Stromal cell of bone marrow (primary cell): Measurements from ENCODE around the gene ZNF44.
A peak's percentile ranks its signal among the peaks of the same experiment; 100 is the strongest.
"Not testable (repeated sequence)": the region's sequence is repeated elsewhere in the genome, so short reads cannot be mapped to it uniquely, and the experiment has no call there.

Experiments used
- DNase-seq: peaks from one replicate; pipeline ENCODE4 v3.0.0-alpha.2; 2012; ENCODE audit warnings: low read depth

The ZNF44 gene

DNA sequence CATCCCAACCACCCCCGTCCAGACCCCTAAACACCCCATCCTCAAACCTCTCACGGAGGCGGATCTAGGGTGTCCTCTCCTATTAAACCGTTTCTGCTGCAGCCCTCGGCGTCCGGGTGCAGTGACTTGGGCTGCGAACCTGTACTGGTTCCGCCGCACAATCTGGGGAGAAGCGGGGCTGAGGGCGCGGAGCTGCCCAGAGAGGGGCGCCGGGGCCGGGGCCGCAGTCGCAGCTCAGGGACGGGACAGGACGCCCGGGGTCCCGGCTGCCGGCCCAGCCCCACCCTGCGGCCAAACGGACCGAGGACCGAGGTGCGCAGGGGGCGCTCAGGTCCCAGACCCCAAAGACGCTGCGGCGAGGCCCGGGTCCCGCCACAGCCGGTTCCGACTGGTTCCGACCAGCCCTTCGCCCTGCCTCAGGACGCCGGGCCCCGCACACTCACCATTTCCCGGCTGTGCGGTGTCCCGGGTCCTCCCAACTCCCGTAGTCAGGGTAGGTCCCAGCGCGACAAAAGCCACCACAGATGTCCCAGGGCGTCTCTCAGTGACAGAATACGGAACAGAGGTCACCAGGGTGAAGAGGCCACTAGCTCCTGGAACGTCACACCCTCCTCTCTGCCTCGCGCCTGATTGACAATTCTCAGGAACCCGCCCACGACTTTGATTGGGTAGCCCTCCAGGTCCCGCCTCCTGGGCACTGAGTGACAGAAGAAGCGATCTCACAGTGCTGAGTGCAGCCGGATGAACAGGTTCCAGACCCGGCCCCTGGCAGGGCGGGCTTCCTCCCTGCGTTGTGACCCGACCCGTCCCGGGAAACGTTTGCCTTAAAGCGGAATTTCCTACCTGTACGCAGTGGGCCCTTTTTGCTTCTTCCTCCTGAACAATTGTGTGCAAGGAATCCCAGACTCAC is at the start of gene ZNF44:
ZNF44 (minus strand) TSS at position 635 of the 910 bp plus-strand sequence; CDS start at position 446, 189 bp downstream.
- peak; percentile 93 for DNase-seq

DNA sequence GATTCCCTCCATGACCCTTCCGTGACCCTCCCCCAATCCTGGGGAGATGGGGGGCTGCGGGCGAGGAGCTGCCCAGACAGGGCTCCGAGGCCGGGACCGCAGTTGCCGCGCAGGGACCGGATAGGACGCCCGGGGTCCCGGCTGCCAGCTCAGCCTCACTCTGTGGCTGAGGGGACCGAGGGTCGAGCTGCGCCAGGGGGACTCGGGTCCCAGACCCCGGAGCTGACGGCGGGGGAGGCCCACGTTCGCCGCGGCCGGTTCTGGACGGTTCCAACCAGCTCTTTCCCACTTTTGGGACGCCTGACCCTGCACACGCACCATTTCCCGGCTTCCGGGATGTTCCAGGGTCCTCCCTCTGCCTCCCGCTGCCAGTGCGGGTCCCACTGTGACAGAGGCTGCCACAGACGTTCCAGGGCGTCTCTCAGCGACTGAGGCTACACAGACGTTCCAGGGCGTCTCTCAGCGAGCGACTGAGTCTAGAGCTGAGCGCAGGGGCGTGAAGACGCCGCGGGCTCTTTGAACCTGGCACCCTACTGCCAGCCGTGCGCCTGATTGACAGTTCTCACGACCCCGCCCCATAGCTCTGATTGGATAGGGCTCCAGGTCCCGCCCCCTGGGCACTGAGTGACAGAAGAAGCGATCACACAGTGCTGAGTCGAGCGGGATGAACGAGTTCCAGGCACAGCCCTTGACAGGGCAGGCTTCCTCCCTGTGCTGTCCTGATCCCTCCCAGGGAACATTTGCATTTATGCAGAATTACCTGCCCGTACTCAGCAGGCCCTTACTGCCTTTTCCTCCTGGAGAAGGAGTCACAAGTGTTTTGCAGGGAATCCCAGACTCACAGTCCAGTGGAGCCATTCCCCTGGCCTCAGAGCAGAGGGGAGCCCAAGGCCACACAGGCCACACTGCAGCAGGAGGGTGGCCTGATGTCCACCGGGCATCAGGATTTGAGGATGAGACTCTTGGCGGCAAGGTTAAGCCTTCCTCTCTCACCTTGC is 38.8 kb upstream of the ZNF44 start, which contains the start of gene ZNF563:
ZNF563 (minus strand) TSS at position 472 of the 998 bp plus-strand sequence; CDS start at position 321, 151 bp downstream.
- DNase-seq: peak; percentile 89

DNA sequence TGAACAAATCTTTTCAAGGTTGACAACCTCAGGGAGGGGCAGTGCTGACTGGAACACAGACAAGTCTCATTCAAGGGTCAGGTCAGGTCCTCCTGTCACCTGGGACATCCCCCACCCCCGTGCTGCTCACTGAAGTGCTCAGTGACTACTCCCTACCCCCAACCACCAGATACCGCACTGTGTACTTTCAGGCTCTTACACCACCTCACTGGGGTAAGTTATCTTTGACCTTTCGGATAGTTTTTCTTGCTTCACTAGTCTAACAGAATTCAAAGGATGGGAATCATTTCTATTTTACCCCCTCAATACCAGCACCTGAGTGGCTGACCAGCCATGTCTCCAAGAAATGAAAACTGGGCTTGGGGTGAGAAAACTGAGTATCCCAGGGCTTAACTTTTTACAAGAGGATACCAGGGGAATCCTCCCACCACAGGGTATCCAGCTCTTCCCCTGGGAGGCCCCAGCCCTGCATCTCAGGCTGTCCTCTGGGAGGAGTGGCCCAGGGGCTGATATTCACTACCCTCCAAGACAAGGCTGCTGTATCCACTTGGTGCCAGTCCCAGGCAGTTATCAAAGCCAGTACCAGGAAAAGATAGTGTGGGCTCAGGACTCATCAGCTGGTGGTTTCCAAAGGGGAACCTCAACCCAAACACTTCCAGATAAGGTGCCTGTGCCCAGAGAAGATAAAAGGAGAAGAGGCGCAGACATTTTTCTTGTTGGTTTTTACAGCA is 36.7 kb upstream of the ZNF44 start:
- no peak for DNase-seq

DNA sequence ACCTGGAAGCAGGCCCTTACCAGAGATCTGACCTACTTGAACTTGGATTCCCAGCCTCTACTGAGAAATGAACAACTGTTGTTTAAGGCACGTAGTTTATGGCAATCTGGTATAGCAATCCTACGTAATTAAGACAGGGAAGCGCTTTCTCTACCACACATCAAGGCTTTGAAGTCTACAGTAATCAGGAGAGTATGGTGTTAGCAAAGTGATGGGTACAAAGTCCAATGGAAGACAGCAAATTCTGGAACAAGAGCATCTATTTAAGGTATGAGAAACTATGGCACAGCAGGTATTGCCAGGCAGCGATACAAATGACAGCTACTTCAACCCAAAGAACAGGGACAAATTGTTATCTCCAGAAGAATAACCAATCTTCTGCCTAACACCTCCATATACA is 35.7 kb upstream of the ZNF44 start:
- no peak for DNase-seq

DNA sequence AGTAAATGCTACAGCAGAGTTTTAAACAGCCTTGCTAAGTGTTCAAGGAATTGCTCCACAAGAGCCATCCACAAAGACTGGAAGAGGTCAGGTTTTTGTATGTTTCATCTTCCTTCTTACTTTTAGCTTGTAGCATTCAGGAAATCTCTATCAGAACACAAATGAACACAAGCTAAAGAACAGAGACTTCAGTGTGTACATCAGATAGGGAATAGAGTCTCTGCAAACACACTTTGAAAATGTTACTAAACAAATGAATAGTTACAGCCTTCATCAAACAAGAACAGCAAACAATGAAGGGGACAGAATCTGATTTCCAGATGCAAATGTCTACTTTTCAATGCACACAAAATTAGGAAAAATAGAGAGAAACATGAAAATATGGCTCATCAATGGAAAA is 31.0 kb upstream of the ZNF44 start:
- DNase-seq: no peak

- DNase-seq: no peak
These were observed 24.2 kb upstream of the ZNF44 start for GRCh38 chr19:12318782-12319413.

GRCh38 chr19:12314553-12314952 is 19.9 kb upstream of the ZNF44 start:
- DNase-seq: no peak

GRCh38 chr19:12308891-12309290 is 14.2 kb upstream of the ZNF44 start:
- DNase-seq: not testable (repeated sequence)

DNA sequence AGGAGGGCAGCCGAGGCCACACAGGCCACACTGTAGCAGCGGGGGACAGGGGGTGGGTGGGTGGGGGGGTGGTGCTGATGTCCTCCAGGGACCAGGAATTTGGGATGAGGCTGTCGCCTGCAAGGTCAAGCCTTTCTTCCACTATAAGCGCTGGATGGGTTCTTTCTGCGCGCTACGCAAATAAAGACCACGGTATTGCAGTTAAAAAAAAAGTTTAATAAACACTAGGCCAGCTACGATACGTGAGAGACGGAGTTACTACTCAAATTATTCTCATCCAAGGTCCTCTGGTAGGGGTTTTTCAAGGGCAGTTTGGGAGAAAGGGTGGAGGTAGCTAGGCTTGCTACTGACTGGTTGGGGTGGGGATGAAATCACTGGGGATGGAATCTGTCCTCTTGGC is 508 bp upstream of the ZNF44 start:
- DNase-seq: no peak

GRCh38 chr19:12293777-12294248 is 870 bp downstream of the ZNF44 start:
- DNase-seq: no peak

DNA sequence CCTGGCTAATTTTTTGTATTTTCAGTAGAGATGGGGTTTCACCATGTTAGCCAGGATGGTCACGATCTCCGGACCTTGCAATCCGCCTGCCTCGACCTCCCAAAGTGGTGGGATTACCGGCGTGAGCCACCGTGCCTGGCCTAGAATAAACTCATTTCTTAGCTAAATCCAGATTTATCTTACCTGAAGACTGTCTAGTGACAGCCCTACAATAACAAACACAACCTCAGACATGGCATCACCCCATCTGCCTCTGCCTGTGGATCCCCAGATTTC is 5.0 kb downstream of the ZNF44 start:
- no peak for DNase-seq

DNA sequence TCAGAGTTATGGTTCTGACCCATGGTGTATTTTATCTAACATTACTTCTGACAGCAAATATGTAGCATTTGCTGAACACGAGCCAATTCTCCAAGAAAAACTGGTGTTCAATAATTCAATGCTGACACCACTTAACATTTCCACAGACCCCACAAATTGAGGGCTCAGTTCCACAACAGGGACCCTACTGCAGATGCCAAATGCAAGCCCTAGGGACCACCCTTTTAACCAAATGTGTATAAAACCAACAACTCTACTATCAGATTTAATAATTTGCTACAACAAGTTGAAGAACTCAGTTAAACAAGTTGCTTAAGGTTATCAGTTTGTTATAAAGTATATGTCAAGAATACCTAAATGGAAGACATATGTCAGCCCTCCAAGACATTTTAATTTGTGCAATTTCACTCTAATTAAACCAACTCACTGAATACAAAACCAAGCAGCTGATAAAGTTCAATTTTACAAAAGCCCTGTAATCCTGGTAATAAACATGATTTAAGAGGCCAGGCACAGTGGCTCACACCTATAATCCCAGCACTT is 6.7 kb downstream of the ZNF44 start:
- no peak for DNase-seq

DNA sequence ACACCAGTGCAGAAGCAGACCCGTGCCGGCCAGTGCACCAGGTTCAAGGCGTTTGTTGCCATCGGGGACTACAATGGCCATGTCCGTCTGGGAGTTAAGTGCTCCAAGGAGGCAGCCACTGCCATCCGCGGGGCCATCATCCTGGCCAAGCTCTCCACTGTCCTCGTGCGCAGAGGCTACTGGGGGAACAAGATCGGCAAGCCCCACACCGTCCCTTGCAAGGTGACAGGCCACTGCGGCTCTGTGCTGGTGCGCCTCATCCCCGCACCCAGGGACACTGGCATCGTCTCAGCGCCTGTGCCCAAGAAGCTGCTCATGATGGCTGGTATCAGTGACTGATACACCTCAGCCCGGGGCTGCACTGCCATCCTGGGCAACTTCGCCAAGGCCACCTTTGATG is 10.1 kb downstream of the ZNF44 start:
- DNase-seq: no peak

- DNase-seq: no peak
These were observed 10.5 kb downstream of the ZNF44 start for GRCh38 chr19:12284226-12284625.

- DNase-seq: no peak
These were observed 16.0 kb downstream of the ZNF44 start for GRCh38 chr19:12278713-12279112.

DNA sequence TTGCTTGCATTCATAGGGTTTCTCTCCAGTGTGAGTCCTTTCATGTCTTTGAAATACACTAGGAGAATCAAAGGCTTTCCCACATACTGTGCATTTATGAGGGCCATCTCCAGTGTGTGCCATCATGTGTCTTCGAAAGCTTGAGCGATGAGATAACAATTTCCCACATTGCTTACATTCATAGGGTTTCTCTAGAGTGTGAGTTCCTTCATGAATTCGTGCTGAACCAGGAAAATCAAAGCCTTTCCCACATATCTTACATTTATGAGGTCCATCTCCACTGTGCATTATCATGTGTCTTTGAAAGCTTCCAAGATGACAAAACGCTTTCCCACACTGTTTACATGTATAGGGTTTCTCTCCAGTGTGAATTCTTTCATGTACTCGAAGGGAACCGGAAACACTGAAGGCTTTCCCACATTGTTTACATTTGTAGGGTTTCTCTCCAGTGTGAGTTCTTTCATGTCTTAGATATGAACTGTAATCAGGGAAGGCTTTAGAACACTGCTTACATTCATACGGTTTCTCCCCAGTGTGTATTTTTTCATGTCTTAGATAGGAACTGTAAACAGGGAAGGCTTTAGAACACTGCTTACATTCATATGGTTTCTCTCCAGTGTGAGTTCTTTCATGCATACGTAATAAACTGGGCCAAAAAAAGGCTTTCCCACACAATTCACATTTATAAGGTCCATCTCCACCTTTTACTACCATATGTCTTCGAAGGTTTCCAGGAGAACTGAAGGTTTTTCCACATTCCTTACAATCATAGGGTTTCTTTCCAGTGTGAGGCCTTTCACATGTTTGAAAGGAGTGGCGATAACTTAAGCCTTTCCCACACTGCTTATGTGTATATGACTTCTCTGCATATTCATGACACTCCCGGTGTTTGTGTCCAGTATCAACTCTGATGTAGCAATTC is 21.4 kb downstream of the ZNF44 start:
- DNase-seq: no peak

DNA sequence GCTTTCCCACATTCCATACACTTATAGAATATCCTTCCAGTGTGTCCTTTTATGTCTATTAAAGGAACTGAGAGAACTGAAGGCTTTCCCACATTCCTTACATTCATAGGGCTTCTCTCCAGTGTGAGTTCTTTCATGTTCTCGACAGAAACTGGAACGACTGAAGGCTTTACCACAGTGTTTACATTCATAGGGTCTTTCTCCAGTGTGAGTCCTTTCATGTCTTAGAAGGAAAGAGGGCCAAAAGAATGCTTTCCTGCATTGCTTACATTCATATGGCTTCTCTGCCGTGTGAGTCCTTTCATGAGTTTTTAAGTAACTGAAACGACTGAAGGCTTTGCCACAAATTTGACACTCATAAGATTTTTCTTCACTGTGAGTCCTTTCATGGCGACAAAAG is 22.3 kb downstream of the ZNF44 start:
- DNase-seq: no peak

- no peak for DNase-seq
These were observed 23.8 kb downstream of the ZNF44 start for GRCh38 chr19:12270854-12271253.

DNA sequence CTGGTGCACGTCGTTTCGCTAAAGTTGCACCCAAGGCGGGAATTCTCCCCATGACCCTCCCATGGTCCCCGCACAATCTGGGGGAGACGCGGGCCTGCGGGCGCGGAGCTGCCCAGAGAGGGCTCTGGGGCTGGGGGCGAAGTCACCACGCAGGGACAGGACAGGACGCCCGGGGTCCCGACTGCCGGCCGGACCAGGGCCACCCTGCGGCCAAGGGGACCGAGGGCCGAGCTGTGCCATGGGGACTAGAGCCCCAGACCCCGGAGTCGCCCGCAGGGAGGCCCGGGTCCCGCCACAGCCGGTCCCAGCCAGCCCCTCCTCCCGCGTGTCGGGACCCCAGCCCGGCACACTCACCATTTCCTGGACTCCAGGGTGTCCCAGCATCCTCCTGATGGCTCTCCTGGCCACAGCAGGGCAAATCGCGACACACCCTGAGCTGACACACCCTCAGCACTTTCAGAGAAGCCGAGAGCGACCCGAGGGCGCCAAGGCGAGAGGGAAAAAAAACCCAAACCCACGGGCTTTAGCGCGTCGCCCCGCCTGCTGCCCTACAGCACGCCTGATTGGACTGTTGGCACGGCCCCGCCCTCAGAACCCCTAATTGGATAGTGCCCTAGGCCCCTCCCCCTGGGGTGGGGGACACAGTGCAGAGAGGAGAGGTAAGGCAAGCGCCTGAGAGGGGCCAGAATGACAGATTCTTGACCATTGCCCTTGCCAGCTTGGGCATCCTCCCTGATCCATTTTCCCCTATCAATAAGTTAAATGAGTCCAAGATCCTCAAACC is 28.6 kb downstream of the ZNF44 start:
- no peak for DNase-seq
